GM19023 (cell line): ENCODE data around the gene PFDN6.

Experiments
- ATAC-seq: cut with Tn5 transposase; IDR thresholded peaks from one replicate; pipeline ENCODE4 v1.9.1; 2021; ENCODE audit warnings: mild to moderate bottlenecking, moderate library complexity; ENCODE audit not compliant: unreplicated experiment

Gene PFDN6

DNA sequence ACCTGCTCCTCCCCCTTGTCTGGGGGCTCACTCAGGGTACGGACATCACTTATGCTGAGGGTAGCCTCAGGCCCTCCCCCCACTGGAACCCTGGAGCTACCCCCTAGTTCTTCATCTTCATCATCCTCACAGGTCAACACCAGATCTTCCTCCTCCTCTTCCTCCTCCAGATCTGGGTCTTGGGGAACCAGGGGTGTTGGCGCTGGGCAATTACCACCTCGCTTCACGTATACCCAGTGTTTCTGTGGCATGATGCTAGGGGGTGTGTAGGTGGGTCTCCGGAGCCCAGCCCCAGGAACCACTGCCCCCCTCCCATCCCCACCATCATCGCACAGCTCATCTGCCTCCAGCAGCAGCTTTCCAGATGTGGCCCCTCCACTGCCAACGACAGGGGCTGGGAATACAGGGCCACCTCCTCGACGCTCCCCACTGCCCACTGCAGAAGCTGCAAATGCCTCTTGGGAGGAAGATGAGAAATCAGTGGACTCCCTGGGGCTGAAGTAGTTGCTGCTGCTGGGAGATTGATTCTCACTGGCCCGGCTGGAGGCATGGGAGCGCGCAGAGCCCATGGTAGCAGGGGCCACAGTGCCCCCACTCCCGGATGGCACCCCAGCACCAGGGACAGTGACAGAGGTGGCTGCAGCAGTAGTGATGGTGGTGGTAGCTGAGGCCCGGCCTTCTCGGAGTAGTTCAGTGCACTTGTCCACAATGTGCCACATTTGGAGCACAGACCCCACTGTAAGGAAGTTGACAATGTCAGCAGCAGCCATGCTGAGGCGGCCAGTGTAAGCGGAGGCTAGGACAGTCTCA is 26.6 kb downstream of the PFDN6 start:
- ATAC-seq: no peak

DNA sequence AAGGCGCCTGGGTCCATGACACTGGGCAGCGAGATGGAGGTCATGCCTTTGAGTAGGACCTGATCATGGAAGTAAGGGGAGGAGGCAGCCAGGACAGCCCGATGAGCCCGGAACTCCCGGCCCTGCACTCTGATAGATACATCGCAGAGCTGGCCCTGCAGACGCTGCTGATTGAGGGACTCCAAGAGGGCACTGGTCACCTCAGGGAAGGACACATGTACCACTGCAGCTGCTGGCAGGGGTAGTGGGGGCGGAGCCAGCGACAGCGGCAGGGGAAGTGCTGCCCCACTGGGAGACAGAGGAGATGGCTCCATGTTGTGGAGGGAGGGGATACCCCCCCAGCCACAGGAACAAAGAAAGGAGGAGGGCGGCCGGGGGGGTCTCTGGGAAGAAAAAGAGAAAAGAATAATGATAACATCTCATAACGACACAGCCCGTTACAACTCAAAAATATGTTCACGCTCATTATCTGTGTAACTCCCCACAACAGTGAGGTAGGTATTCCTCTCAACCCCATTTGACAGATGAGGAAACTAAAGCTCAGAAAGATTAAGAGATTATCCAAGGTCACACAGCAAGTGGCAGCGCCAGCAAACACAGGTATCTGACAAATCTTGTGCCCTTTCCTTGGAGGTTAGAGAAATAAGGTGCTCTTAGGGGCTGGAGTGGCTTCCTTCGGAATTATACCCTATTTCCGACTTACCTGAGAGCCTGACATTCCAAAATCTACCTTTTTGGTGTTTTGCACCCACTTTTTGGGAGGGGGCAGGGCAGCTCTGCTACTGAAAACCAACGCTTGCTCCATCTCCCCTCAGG is 27.4 kb downstream of the PFDN6 start:
- ATAC-seq: no peak

DNA sequence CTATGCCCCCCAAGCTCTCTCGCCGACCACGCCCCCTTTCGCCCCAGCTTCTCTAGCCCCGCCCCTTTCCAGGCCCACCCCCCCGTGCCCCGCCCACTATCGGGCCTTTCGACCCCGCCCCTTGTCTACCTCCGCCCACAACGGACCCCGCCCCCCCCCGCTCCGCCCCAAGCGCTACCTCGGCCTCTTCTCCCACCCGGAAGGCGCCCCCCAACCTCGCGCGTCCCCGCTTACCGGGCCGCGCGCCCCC is 27.9 kb downstream of the PFDN6 start:
- ATAC-seq: no peak

DNA sequence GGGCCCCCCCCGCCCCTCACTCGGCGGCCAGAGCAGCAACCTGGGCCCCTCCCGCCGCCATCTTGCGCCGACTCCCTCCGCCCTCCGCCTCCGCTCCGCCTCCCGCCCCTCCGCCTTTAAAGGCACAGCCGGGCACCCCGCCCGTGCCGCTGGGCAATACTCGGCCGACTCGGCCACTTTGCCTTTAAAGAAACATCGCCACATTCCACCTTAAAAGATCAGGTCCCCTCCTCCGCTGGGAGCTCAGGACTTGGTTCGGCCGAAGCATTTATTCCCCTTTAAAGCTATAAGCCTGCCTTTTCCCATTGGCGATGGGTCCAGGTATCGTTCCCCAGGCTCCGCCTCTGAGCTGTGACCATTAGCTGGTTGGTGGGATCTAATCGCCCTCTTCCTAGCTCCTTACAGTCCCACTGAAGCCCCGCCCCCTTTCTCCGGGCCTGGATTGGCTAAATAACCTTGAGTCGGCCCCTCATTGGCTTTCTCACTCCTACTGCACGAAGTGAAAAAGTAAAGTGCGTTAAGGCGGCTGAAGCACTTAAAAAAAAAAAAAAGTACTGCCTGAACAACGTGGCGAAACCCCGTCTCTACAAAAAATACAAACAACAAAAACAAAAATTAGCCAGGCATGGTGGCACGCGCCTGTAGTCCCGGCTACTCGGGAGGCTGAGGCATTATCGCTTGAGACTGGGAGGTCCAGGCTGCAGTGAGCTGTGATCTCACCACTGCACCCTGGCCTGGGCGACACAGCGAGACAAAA is 28.4 kb downstream of the PFDN6 start, which contains the start of gene ZBTB22:
ZBTB22 (minus strand) TSS at position 76 of the 757 bp plus-strand sequence. CDS start 828 bp downstream, outside the sequence.
- ATAC-seq: peak; percentile 49

DNA sequence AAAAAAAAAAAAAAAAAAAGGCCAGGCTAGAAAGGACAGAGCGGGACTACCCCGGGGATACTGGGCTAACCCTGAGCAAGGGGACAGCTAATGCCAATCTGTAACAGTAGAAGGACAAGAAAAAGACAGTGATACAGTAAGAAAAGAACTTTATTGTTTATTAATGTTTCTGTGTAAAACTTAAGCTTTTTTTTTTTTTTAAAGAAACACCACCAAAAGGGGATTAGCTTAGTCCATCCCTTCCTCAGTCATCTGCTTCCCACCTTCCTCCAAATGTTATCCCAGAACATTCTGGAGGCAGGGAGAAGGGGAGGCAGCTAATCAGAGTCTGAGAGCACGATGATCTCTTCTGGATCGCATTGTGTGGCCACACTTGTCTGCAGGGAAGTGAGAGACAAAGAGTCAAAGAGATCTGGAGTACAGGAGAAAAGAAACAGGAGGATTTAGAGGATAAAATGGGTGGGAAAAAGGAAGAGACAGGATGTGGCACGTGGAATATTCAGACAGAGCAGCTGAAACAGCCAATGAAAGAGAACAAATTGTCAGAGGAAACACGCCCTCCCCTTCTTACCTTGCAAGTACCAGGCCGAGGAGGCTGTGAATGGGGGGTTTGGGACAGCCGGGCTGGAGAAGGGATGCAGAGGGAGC is 29.1 kb downstream of the PFDN6 start:
- no peak for ATAC-seq

- no peak for ATAC-seq
Measured at GRCh38 chr6:33319939-33320314, 30.5 kb downstream of the PFDN6 start.

- no peak for ATAC-seq
Measured at GRCh38 chr6:33320315-33321181, 31.1 kb downstream of the PFDN6 start.

DNA sequence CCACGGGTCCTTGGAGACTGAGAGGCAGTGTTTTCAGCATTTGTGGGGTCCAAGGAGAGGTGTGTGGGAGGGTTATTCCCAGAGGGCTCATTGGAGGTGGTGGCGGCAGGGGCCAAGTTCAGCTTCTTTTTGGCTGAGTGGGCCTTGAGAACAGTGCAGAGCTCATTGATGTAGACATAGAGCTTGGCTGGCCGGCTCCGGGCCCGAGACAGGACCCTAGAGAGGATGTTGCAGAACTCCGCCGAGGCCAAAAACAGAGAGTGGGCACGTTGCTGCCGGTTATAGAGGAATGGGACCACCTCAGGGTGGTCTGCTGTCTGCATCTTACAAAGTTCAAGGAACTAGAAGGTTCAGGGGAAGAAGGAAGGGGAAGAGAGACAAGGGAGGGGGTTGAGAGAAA is 31.8 kb downstream of the PFDN6 start:
- ATAC-seq: no peak

- peak; percentile 7 for ATAC-seq
Measured at GRCh38 chr6:33323623-33323948, 34.2 kb downstream of the PFDN6 start.

GRCh38 chr6:33324125-33324524 is 34.7 kb downstream of the PFDN6 start:
- no peak for ATAC-seq

- no peak for ATAC-seq
Measured at GRCh38 chr6:33329058-33329457, 39.7 kb downstream of the PFDN6 start.

- no peak for ATAC-seq
Measured at GRCh38 chr6:33330736-33331135, 41.3 kb downstream of the PFDN6 start.

DNA sequence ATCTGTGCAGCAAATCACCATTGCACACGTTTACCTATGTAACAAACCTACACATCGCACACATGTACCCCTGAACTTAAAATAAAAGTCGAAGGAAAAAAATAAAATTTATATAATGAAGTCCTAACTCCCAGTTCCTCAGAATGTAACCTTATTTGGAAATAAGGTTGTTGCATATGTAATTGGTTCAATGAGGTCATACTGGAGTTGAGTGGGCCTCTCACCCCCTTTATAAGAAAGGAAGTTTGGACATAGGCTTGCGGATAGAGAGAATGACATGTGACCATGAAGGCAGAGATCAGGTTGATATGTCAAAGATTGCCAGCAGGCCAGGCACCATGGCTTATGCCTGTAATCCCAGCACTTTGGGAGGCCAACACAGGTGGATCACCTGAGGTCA is 44.3 kb downstream of the PFDN6 start:
- ATAC-seq: no peak

- ATAC-seq: no peak
Measured at GRCh38 chr6:33335916-33336315, 46.5 kb downstream of the PFDN6 start.

DNA sequence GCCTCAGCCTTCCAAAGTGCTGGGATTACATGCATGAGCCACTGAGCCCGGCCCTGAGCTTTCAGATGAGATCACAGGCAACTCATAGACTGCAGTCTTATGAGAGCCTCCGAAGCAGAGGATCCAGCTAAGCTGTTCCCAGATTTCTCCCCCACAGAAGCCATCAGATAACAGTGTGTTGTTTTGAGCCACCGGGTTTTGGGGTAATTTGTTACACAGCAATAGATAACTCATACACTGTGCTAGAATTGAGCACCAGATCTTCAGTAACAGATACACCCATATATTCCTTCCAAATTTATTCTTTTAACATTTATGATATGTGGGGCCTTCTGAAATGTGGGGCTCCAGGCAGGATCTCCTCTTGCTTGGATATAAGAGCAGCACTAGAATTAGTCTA is 47.1 kb downstream of the PFDN6 start:
- no peak for ATAC-seq

GRCh38 chr6:33339193-33339592 is 49.8 kb downstream of the PFDN6 start:
- no peak for ATAC-seq
